Activated effector memory CD4-positive, alpha-beta T cell treated with anti-CD3 and anti-CD28 coated beads, Interleukin-2, amount 50 U/mL, for 16 hours (primary cell): ENCODE measurements around the gene PNCK.
"Not testable (repeated sequence)": the region's sequence is repeated elsewhere in the genome, so short reads cannot be mapped to it uniquely, and the experiment has no call there.

Experiments used
- DNase-seq: peaks from one replicate; pipeline ENCODE4 v3.0.0-alpha.2; 2020

The PNCK gene

DNA sequence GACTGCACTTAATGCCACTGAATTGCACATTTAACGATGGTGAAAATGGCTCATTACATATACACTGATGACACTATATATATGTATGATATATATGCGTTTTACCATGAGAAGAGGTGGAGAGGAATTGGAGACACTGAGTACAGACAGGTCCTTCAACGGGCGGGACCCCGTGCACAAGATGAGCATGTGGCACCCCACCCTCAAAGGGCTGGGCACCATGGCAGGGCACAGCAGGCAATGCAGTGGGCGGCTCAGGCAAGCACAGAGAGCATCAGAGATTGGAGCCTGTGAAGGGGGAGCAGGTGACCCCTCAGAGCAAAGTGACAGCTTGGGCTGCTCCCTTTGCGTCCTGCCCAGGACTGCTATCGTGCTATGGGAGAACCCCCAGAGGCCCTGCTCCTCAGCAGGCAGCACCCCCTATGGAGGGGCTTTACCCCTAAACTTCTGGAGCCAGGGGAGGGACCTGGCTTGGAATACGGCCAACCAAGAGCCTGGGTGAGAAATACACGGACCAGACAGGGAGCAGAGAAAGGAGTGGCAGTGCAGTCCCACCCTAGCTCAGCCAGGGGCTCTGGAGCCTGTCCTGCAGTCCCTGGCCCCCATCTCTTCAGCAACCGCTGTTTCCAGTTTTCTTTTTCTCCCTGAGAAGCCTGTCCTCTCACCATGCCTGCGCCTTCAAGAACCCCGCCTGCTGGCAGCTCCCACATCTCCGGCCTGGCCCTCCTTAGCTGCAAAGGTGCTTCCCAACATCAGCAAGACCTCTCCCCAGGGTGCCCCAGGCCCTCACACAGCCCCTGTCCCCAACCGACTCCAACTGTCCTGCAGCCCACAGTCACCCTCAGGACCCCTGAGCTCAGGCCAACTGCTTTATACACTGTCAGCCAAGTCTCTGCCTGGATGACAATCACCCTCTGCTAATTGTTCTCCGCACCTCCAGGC lies 24.6 kb upstream of the PNCK start:
- no peak for DNase-seq

- not testable (repeated sequence) for DNase-seq
Measured at GRCh38 chrX:153696986-153697722, 23.5 kb upstream of the PNCK start.

GRCh38 chrX:153696538-153696937 lies 22.9 kb upstream of the PNCK start:
- not testable (repeated sequence) for DNase-seq

DNA sequence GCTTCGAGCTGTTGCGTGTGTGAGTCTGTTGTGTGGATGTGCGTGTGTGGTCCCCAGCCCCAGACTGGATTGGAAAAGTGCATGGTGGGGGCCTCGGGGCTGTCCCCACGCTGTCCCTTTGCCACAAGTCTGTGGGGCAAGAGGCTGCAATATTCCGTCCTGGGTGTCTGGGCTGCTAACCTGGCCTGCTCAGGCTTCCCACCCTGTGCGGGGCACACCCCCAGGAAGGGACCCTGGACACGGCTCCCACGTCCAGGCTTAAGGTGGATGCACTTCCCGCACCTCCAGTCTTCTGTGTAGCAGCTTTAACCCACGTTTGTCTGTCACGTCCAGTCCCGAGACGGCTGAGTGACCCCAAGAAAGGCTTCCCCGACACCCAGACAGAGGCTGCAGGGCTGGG lies 22.5 kb upstream of the PNCK start:
- no peak for DNase-seq

DNA sequence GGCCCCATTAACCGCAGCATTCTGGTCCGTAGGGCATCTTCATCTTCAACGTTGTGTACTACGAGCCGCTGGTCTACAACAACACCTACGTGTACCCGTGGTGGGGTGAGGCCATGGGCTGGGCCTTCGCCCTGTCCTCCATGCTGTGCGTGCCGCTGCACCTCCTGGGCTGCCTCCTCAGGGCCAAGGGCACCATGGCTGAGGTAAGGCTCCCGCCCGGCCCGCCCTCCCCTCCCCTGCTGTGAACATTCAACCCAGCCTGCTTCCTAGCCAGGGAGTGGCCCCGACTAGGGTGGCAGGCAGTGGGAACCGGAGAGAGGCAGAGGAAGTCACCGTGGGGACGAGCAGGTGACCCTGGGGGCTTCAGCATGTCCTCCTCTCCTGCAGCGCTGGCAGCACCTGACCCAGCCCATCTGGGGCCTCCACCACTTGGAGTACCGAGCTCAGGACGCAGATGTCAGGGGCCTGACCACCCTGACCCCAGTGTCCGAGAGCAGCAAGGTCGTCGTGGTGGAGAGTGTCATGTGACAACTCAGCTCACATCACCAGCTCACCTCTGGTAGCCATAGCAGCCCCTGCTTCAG lies 21.2 kb upstream of the PNCK start:
- no peak for DNase-seq

GRCh38 chrX:153694256-153694655 lies 20.6 kb upstream of the PNCK start:
- not testable (repeated sequence) for DNase-seq

DNA sequence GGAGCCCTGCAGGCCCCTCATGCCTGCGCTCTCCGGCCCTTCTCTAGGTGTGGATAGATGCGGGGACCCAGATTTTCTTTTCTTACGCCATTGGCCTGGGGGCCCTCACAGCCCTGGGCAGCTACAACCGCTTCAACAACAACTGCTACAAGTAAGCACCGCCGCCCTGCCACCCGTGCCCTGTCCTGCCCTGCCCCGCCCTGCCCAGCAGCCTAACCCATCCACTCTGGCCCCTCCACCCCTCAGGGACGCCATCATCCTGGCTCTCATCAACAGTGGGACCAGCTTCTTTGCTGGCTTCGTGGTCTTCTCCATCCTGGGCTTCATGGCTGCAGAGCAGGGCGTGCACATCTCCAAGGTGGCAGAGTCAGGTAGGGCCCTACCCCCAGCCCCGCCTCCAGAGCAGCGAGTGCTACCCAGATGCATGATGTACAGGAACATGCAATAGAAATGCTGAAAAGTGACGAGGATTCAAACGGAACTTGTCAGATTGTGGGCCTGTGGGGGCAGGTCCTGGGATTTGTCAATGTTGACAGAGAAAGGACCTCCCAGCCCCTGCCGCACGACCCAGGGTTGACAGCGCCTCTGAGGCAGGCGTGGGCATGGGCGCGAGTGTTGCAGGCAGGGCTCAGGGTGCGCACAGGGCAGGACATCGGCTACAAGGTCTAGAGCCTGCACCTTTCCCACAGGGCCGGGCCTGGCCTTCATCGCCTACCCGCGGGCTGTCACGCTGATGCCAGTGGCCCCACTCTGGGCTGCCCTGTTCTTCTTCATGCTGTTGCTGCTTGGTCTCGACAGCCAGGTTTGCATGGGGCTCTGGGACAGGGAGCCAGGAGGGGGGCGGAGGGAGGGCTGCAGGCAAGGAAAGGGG lies 19.8 kb upstream of the PNCK start:
- no peak for DNase-seq

GRCh38 chrX:153692611-153693156 lies 19.1 kb upstream of the PNCK start:
- no peak for DNase-seq

- DNase-seq: no peak
Measured at GRCh38 chrX:153692003-153692402, 18.4 kb upstream of the PNCK start.

DNA sequence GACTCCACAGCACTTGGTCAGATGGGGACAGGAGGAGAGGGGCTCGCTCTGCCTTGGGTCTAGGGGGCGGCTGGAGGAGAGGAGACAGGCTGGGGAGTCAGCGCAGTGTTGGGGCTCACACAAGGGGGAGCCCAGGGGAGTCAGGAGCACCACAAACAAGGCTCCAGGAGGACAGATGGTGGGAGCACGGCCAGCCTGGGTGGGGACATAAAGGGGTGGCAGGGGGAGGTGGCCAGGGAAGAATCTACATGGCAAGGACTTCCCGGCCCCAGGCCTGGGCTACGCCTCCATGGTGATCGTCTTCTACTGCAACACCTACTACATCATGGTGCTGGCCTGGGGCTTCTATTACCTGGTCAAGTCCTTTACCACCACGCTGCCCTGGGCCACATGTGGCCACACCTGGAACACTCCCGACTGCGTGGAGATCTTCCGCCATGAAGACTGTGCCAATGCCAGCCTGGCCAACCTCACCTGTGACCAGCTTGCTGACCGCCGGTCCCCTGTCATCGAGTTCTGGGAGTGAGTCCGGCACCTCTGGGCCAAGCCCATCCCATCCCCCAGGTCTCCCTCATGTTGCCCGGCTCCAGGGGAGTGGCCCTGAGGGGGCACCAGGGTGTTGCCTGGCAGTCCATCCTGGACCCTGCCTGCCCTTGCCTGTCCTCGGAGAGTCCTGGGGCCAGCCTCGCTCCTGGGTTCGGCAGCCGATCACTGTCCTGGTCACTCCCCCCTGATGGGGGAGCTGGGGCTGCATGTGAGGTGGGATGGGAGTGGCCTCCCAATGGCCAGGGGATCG lies 17.6 kb upstream of the PNCK start:
- DNase-seq: not testable (repeated sequence)

- DNase-seq: no peak
Measured at GRCh38 chrX:153690466-153690865, 16.9 kb upstream of the PNCK start.

DNA sequence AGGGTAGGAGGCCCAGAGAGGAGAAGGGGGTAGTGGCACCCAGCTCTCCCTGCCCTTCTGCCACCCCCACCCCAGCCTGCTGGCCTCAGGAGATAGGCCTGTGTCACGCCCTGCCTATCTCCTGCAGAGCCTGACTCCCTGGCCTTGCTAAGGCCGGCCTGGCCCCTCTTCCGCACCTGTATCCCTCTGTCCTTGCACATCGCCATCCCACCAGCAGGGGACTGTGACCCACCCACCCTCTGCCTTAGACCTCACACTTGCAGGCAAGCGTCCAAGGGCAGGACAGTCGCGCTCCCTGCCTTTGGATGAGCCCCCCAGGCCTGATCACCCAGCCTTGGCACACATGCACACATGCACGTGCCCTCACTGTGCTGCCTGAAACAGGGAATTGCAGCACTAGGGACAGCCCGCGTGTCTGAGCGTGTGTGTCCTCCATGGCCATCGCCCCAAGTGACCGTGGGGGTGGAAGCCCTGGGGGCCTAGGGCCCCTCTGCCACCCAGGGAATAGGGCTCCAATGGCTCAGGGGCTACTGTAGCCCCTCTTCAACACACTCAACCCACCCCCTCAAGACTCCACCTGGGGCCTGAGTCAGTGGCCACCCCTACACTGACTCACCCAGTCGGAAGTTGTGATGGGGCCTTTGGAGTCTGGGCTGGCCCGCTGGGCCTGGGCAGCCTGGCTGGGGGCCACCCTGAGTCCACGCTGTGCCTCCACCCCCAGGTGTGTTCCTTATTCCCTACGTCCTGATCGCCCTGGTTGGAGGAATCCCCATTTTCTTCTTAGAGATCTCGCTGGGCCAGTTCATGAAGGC lies 16.2 kb upstream of the PNCK start:
- DNase-seq: no peak

DNA sequence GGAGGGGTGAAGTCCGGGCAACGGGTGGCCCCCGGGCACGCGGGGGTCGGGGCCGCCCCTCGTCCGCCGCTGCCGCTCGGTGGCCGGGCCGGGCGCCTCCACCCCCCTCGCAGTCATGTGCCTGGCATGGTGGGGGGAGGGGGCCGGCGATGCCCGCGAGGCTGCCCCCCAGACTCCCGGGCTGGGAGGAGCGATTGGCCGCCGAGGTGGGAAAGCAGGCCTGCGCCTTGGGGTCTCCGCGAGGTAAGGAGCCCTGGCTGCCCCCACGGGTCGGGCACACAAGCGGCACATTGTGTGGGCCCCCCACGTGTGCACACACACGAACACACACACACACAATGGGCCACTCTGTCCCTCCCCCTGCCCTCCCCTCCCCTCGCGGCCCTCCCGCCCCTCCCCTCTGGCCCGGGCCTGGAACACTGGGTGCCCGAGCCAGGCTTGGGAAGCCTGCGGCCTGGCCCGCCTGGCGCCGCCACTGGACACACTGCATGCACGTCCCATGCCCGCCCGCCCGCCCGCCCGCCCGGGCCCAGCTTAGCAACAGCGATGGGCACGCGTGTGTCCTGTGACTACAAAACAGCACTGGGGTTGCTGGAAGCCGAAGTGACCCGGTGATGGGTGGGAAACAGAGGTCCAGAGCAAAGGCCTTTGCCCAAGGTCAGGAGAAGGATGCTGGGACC lies 15.4 kb upstream of the PNCK start:
- no peak for DNase-seq

GRCh38 chrX:153688506-153688905 lies 14.9 kb upstream of the PNCK start:
- no peak for DNase-seq

DNA sequence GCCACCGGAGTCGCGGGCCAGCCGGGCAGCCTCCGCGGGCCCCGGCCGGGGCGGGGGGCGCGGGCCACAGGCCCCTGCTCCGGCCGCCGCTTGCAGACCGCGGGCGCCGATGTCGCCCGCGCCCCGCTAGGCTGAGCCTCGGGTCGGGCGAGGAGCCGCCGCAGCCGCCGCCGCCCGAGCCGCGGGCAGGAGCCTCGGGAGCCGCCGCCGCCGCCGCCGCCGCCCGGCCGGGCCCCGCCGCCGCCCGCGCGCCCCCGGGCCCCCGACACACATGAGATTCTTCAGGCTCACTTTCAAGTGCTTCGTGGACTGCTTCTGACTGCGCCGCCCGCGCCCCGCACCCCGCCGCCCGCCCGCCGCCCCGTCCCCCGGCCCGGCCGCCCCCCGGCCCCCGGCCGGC lies 14.5 kb upstream of the PNCK start:
- no peak for DNase-seq

- peak; percentile 77 for DNase-seq
Measured at GRCh38 chrX:153687121-153688039, 13.8 kb upstream of the PNCK start, which contains the start of gene SLC6A8. Gene SLC6A8, plus strand, starts transcription at chrX:153687926. Its CDS starts 649 bp downstream, at chrX:153688575.

- DNase-seq: no peak
Measured at GRCh38 chrX:153686711-153687110, 13.1 kb upstream of the PNCK start.
